ENCODE results near the gene UBXN11. TPM values are rescaled to one million over a fixed set of nuclear protein-coding genes. Genes with fewer than 3 reads are reported as not detected.

UBXN11 gene
- total RNA-seq, 4 donors from 2014 or later = 4.9 to 17.9 (median 12.0) TPM

DNA sequence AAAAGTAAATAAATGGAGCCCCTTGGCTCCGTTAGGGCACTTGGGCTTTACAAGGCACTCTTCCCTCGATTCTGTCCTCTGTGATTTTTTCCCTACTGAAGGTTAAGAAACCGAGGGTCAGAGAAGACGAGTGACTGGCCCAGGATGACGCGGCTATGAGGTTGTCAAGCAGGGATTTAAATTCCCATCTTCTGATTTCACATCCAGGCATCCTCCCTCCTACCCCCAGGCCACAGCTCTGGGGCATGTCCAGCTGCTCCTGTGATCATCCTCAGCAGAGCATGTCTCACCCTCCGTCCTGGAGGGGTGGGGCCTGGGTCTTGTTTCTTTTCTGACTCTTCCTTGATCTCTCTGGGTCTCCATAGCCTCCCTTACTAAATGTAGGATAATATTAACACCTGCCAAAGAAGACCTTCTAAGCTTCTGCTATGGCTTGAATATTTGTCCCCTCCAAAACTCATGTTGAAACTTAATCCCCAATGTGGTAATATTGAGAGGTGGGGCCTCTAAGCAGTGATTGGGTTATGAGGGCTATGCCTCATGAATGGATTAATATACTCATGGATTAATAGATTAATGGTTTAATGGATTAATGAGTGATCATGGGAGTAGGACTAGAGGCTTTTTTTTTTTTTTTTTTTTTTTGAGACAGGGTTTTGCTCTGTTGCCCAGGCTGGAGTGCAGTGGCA, 42.9 kb upstream of the UBXN11 start:
- intact Hi-C loops (cut with DNase I; ENCODE audit: low total_unique reads) = no loop called here
- WGBS, 2 donors (ENCODE audit: low coverage in 1 of 2) = 76 to 80% methylated on average over 6 to 7 of the region's 7 CpGs
- Histone ChIP-seq H3K36me3 (no peaks in the 10 kb centered on the region), H3K4me3 (no peak overlapping the region), H3K4me1 (peaks cover 0 to 16% (median 9%) of the 10 kb centered on the region in 4 donors), H3K27me3 (no peaks in the 10 kb centered on the region), H3K9me3 (no peaks in the 10 kb centered on the region), H3K27ac (no peak overlapping the region)
- TF ChIP-seq EP300 (IDR thresholded peaks at IDR 0.05; ENCODE audit: low read depth) (no peak), POLR2A (IDR thresholded peaks at IDR 0.05) (no peak), POLR2AphosphoS5 (IDR thresholded peaks at IDR 0.05) (no peak)
- TF ChIP-seq, protein P1, sequence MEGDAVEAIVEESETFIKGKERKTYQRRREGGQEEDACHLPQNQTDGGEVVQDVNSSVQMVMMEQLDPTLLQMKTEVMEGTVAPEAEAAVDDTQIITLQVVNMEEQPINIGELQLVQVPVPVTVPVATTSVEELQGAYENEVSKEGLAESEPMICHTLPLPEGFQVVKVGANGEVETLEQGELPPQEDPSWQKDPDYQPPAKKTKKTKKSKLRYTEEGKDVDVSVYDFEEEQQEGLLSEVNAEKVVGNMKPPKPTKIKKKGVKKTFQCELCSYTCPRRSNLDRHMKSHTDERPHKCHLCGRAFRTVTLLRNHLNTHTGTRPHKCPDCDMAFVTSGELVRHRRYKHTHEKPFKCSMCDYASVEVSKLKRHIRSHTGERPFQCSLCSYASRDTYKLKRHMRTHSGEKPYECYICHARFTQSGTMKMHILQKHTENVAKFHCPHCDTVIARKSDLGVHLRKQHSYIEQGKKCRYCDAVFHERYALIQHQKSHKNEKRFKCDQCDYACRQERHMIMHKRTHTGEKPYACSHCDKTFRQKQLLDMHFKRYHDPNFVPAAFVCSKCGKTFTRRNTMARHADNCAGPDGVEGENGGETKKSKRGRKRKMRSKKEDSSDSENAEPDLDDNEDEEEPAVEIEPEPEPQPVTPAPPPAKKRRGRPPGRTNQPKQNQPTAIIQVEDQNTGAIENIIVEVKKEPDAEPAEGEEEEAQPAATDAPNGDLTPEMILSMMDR (IDR thresholded peaks at IDR 0.05) = no peak
- in situ Hi-C loops (cut with MboI; ENCODE audit: low pct_ligation_motif_present in 1 of 4, low pct_unique_long_range_greater_than_20kb in 1 of 4, low sequenced_read_pairs in 3 of 4) = no loop called here
- DNase-seq = no peak

DNA sequence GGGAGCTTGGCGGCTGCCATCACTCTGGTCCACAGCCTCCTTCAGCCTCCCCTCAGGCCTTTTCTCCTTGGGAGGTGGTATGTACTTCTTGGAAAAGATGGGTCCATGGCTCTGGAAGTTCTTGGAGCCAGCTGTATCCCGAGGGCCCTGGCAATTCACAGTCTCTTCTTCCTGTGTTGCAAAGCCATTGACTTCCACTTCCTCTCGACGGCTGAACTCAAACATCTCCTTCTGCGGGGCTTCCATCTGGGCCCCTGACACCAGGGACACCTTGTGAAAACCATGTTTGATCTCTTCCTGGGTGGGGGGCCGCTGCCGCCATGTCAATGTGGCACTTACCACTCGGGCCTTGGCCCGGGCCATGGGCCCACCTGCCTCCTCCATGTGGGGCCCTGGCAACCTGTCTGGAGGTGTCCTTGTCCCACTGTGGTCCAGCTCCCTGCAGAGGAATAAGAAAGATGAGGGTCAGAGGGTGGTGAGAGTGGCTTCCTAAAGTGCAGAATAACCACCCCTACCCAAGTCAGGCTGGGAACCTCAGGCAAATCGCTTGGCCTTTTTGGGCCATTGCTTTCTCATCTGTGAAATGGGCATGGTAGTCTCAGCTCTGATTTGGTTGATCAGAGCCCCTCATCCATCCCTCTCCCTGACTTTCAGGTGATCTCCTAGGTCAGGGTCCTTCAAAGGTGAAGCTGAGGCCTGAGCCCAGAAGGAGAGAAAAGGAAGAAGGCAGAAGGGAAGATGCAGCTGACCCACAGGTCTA, 40.0 kb upstream of the UBXN11 start:
- H3K4me1 ChIP-seq = peaks cover 0 to 7% (median 2%) of the 10 kb centered on the region in 4 donors
- WGBS, 2 donors (ENCODE audit: low coverage in 1 of 2) = 73 to 86% methylated on average over 4 to 10 of the region's 10 CpGs
- H3K36me3 ChIP-seq = no peaks in the 10 kb centered on the region
- no peaks in the 10 kb centered on the region for H3K9me3 ChIP-seq
- H3K27ac ChIP-seq = no peak overlapping the region
- no peaks in the 10 kb centered on the region for H3K27me3 ChIP-seq
- no peak for DNase-seq
- intact Hi-C loops (cut with DNase I; ENCODE audit: low total_unique reads) (no loop called here), in situ Hi-C loops (cut with MboI; ENCODE audit: low pct_ligation_motif_present in 1 of 4, low pct_unique_long_range_greater_than_20kb in 1 of 4, low sequenced_read_pairs in 3 of 4) (no loop called here)
- TF ChIP-seq EP300 (IDR thresholded peaks at IDR 0.05; ENCODE audit: low read depth) (no peak), POLR2A (IDR thresholded peaks at IDR 0.05) (no peak), POLR2AphosphoS5 (IDR thresholded peaks at IDR 0.05) (no peak)
- TF ChIP-seq, protein P1 (IDR thresholded peaks at IDR 0.05) = no peak
- H3K4me3 ChIP-seq = no peak overlapping the region

DNA sequence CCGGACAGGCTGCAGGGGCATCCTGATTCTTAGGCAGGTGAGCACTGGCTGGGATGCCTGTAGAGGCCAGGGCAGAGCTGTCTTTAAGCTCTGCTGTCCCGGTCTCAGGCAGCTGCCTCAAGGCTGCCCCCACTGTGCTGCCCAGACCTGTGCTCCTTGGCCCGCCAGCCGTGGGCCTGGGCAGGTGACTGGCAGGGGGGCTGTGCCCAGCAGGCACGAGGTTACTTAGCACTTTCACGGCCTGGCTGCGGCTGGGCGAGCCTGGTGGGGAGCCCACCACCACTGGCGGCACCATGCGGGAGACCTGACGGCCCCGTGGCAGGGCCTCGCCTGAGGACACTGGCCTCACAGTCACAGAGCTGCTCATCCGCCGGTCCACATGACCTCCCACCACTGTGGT, 39.3 kb upstream of the UBXN11 start:
- intact Hi-C loops (cut with DNase I; ENCODE audit: low total_unique reads) = no loop called here
- in situ Hi-C loops (cut with MboI; ENCODE audit: low pct_ligation_motif_present in 1 of 4, low pct_unique_long_range_greater_than_20kb in 1 of 4, low sequenced_read_pairs in 3 of 4) = no loop called here
- TF ChIP-seq POLR2AphosphoS5 (IDR thresholded peaks at IDR 0.05) (no peak), EP300 (IDR thresholded peaks at IDR 0.05; ENCODE audit: low read depth) (no peak), POLR2A (IDR thresholded peaks at IDR 0.05) (no peak)
- TF ChIP-seq, protein P1 (IDR thresholded peaks at IDR 0.05) = no peak
- WGBS, 2 donors (ENCODE audit: low coverage in 1 of 2) = 92% methylated on average over 3 of the region's 15 CpGs; no CpG with 5 or more reads in 1 of the 2 donors
- Histone ChIP-seq H3K27ac (no peak overlapping the region), H3K36me3 (no peaks in the 10 kb centered on the region), H3K4me1 (peaks cover 0 to 2% (median 0%) of the 10 kb centered on the region in 4 donors), H3K27me3 (no peaks in the 10 kb centered on the region), H3K9me3 (no peaks in the 10 kb centered on the region), H3K4me3 (no peak overlapping the region)
- DNase-seq = no peak

DNA sequence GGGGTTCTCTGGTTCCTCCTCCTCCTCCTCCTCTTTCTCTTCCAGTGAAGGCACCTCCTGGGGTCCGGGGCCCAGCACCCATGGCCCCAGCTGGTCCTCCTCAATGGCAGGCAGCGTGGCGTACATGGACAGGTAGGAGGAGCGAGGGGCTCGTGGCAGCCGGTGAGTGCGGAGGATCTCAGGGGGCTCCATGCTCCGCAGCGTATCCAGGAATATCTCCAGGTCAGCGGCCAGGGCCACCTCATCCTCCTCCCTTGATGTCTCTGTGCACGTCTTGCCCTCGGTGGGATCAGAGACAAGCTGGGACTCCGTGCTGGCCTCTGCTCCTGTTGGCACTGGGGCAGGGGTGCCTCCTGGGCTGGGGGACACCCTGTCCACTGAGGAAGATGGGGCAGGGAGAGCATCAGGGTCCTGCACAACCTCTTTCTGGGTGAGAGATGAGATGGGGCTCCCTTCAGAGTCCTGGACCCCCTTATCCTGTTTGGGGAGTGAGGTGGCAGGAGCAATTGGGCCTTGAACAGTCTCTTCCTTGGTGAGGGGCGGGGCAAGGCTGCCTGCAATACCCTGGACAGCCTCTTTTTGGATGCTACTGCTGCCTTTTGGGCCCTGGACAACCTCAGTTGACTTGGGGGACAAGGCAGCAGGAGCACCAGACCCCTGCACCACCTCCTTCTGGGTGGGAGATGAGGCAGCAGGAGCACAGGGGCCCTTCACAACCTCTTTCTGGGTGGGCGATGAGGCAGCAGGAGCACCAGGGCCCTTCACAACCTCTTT, 37.9 kb upstream of the UBXN11 start:
- Histone ChIP-seq H3K4me3 (no peak overlapping the region), H3K36me3 (no peaks in the 10 kb centered on the region), H3K9me3 (no peaks in the 10 kb centered on the region), H3K4me1 (no peaks in the 10 kb centered on the region), H3K27ac (no peak overlapping the region), H3K27me3 (no peaks in the 10 kb centered on the region)
- DNase-seq = no peak
- WGBS, 2 donors (ENCODE audit: low coverage in 1 of 2) = 94% methylated on average over 14 of the region's 15 CpGs; no CpG with 5 or more reads in 1 of the 2 donors
- in situ Hi-C loops (cut with MboI; ENCODE audit: low pct_ligation_motif_present in 1 of 4, low pct_unique_long_range_greater_than_20kb in 1 of 4, low sequenced_read_pairs in 3 of 4) = no loop called here
- TF ChIP-seq POLR2AphosphoS5 (IDR thresholded peaks at IDR 0.05) = no peak
- TF ChIP-seq, protein P1 (IDR thresholded peaks at IDR 0.05) = no peak
- no peak for TF ChIP-seq EP300 (IDR thresholded peaks at IDR 0.05; ENCODE audit: low read depth)
- no peak for TF ChIP-seq POLR2A (IDR thresholded peaks at IDR 0.05)
- intact Hi-C loops (cut with DNase I; ENCODE audit: low total_unique reads) = no loop called here
